ENCODE results near the gene URGCP. TPM values are rescaled to one million over a fixed set of nuclear protein-coding genes. Genes with fewer than 3 reads are reported as not detected.
A peak's percentile ranks its signal among the peaks of the same experiment; 100 is the strongest.

Gene URGCP
- total RNA-seq, 1 experiment from 2014 or later: 19.5 TPM

GRCh38 chr7:43871064-43871463 is 35.3 kb downstream of the URGCP start:
- DNase-seq (ENCODE audit: low spot score): no peak
- Mint-ChIP-seq H3K9me3 (no peaks in the 10 kb centered on the region), H3K36me3 (peaks cover 21% of the 10 kb centered on the region), H3K27ac (no peak overlapping the region), H3K4me3 (no peak overlapping the region), H3K4me1 (peaks cover 39% of the 10 kb centered on the region), H3K27me3 (ENCODE audit: low read depth) (peaks cover 2% of the 10 kb centered on the region; the same call in 1 of the 2 replicates)
- CTCF ChIA-PET: no interaction called here
- POLR2A ChIA-PET: no interaction called here
- ATAC-seq: no peak
- TF ChIP-seq CBFB (CRISPR knock-in tag; IDR thresholded peaks at IDR 0.05; ENCODE audit: low read depth) (no peak), NR2C2 (CRISPR knock-in tag; IDR thresholded peaks at IDR 0.05) (no peak), IRF2 (CRISPR knock-in tag; IDR thresholded peaks at IDR 0.05; ENCODE audit: borderline replicate concordance, low read depth) (no peak), FOXP4 (CRISPR knock-in tag; IDR thresholded peaks at IDR 0.05) (no peak), MXD4 (CRISPR knock-in tag; IDR thresholded peaks at IDR 0.05; ENCODE audit: borderline replicate concordance) (no peak), FOXP1 (CRISPR knock-in tag; IDR thresholded peaks at IDR 0.05; ENCODE audit: borderline replicate concordance) (no peak), CREB1 (CRISPR knock-in tag; IDR thresholded peaks at IDR 0.05) (no peak), ZNF121 (CRISPR knock-in tag; IDR thresholded peaks at IDR 0.05) (no peak), GRHL2 (CRISPR knock-in tag; IDR thresholded peaks at IDR 0.05; ENCODE audit: insufficient replicate concordance, severe bottlenecking) (no peak)
- TF ChIP-seq, protein P1, sequence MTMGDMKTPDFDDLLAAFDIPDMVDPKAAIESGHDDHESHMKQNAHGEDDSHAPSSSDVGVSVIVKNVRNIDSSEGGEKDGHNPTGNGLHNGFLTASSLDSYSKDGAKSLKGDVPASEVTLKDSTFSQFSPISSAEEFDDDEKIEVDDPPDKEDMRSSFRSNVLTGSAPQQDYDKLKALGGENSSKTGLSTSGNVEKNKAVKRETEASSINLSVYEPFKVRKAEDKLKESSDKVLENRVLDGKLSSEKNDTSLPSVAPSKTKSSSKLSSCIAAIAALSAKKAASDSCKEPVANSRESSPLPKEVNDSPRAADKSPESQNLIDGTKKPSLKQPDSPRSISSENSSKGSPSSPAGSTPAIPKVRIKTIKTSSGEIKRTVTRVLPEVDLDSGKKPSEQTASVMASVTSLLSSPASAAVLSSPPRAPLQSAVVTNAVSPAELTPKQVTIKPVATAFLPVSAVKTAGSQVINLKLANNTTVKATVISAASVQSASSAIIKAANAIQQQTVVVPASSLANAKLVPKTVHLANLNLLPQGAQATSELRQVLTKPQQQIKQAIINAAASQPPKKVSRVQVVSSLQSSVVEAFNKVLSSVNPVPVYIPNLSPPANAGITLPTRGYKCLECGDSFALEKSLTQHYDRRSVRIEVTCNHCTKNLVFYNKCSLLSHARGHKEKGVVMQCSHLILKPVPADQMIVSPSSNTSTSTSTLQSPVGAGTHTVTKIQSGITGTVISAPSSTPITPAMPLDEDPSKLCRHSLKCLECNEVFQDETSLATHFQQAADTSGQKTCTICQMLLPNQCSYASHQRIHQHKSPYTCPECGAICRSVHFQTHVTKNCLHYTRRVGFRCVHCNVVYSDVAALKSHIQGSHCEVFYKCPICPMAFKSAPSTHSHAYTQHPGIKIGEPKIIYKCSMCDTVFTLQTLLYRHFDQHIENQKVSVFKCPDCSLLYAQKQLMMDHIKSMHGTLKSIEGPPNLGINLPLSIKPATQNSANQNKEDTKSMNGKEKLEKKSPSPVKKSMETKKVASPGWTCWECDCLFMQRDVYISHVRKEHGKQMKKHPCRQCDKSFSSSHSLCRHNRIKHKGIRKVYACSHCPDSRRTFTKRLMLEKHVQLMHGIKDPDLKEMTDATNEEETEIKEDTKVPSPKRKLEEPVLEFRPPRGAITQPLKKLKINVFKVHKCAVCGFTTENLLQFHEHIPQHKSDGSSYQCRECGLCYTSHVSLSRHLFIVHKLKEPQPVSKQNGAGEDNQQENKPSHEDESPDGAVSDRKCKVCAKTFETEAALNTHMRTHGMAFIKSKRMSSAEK (CRISPR knock-in tag; IDR thresholded peaks at IDR 0.05; ENCODE audit: borderline replicate concordance): no peak

DNA sequence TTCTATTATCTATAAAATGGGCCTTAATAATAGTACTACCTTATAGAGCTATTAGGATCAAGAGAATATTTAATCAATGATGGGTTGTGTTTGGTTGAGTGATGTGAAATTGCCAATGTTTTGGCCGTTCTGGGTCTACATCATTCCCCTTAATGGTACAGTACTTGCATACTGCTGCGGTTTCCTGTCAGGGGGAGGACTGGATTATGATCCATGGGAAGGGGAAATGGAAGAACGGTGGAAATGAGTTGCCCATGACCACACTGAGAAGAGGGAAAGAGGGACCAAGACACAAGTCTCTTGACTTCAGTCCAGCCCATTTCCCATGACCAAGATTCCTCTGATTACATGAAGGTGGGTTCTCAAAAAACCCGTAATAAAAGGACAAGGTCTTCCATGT is 36.1 kb downstream of the URGCP start:
- Mint-ChIP-seq H3K4me1 (peaks cover 39% of the 10 kb centered on the region), H3K27ac (no peak overlapping the region), H3K9me3 (no peaks in the 10 kb centered on the region), H3K4me3 (peak overlapping the region; percentile 89), H3K36me3 (peaks cover 23% of the 10 kb centered on the region), H3K27me3 (ENCODE audit: low read depth) (peaks cover 2% of the 10 kb centered on the region; the same call in 1 of the 2 replicates)
- ATAC-seq (no peak), DNase-seq (ENCODE audit: low spot score) (no peak)
- TF ChIP-seq ZNF416 (CRISPR knock-in tag; IDR thresholded peaks at IDR 0.05) (no peak), ZNF281 (CRISPR knock-in tag; IDR thresholded peaks at IDR 0.05) (no peak), OVOL2 (CRISPR knock-in tag; IDR thresholded peaks at IDR 0.05; ENCODE audit: borderline replicate concordance) (no peak), E2F1 (CRISPR knock-in tag; IDR thresholded peaks at IDR 0.05) (no peak), E2F5 (CRISPR knock-in tag; IDR thresholded peaks at IDR 0.05) (no peak), ZNF396 (CRISPR knock-in tag; IDR thresholded peaks at IDR 0.05; ENCODE audit: borderline replicate concordance) (no peak), NFATC4 (CRISPR knock-in tag; IDR thresholded peaks at IDR 0.05) (no peak), GABPB1 (CRISPR knock-in tag; IDR thresholded peaks at IDR 0.05) (no peak), JAZF1 (CRISPR knock-in tag; IDR thresholded peaks at IDR 0.05) (no peak), FOXP1 (CRISPR knock-in tag; IDR thresholded peaks at IDR 0.05; ENCODE audit: borderline replicate concordance) (no peak)
- TF ChIP-seq, protein P2, sequence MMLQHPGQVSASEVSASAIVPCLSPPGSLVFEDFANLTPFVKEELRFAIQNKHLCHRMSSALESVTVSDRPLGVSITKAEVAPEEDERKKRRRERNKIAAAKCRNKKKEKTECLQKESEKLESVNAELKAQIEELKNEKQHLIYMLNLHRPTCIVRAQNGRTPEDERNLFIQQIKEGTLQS (CRISPR knock-in tag; conservative IDR thresholded peaks at IDR 0.05): no peak
- TF ChIP-seq, protein P3, sequence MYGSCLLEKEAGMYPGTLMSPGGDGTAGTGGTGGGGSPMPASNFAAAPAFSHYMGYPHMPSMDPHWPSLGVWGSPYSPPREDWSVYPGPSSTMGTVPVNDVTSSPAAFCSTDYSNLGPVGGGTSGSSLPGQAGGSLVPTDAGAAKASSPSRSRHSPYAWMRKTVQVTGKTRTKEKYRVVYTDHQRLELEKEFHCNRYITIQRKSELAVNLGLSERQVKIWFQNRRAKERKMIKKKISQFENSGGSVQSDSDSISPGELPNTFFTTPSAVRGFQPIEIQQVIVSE (CRISPR knock-in tag; IDR thresholded peaks at IDR 0.05; ENCODE audit: borderline replicate concordance): no peak
- TF ChIP-seq, protein P4, sequence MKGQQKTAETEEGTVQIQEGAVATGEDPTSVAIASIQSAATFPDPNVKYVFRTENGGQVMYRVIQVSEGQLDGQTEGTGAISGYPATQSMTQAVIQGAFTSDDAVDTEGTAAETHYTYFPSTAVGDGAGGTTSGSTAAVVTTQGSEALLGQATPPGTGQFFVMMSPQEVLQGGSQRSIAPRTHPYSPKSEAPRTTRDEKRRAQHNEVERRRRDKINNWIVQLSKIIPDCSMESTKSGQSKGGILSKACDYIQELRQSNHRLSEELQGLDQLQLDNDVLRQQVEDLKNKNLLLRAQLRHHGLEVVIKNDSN (CRISPR knock-in tag; IDR thresholded peaks at IDR 0.05): no peak
- POLR2A ChIA-PET: no interaction called here
- CTCF ChIA-PET: interaction anchor here (2.3 kb wide), 1 partner anchor 288 kb away, joined by 13 read pairs; the partner anchor contains the start of gene STK17A

Measured in WTC11 (cell line).